Mesenchymal stem cell (in vitro differentiated cells and primary cell): ENCODE data around the gene FANCE.
"Not testable (repeated sequence)": the region's sequence is repeated elsewhere in the genome, so short reads cannot be mapped to it uniquely, and the experiment has no call there.

Experiments
- DNase-seq: peaks from one replicate; pipeline ENCODE4 v3.0.0-alpha.2; 2013
- H2AFZ ChIP-seq: one replicate; pipeline ENCODE4 v1.6.1; 2013; ENCODE audit warnings: low read depth, mild to moderate bottlenecking, control low read depth, inconsistent platforms, low read length, moderate library complexity
- H2AK5ac ChIP-seq: 2 replicates; pipeline ENCODE4 v1.6.1; 2013; ENCODE audit warnings: low read length, moderate library complexity, mild to moderate bottlenecking, inconsistent platforms; ENCODE audit not compliant: severe bottlenecking
- H2BK120ac ChIP-seq: one replicate; pipeline ENCODE4 v1.6.1; 2013; ENCODE audit warnings: low read depth, mild to moderate bottlenecking, inconsistent platforms, low read length, moderate library complexity
- H2BK12ac ChIP-seq, 2 experiments: one replicate each; pipeline ENCODE4 v1.6.1; 2013; ENCODE audit warnings: inconsistent platforms in 2 of 2, low read length in 2 of 2, mild to moderate bottlenecking in 2 of 2, moderate library complexity in 2 of 2, control low read depth in 1 of 2
- H2BK15ac ChIP-seq: one replicate; pipeline ENCODE4 v1.6.1; 2013; ENCODE audit warnings: mild to moderate bottlenecking, low read depth, inconsistent platforms; ENCODE audit not compliant: poor library complexity, severe bottlenecking
- H2BK5ac ChIP-seq: 2 replicates; pipeline ENCODE4 v1.6.1; 2013; ENCODE audit warnings: low read depth, mild to moderate bottlenecking, low read length, control low read depth, inconsistent platforms; ENCODE audit not compliant: poor library complexity, severe bottlenecking
- H3K14ac ChIP-seq, 2 experiments: one replicate each; pipeline ENCODE4 v1.6.1; 2013; ENCODE audit warnings: inconsistent platforms in 2 of 2, low read length in 2 of 2, control low read depth in 1 of 2, mild to moderate bottlenecking in 1 of 2, moderate library complexity in 1 of 2
- H3K18ac ChIP-seq, 2 experiments: one replicate each; pipeline ENCODE4 v1.6.1; 2013; ENCODE audit warnings: inconsistent platforms in 2 of 2, low read length in 2 of 2, control low read depth in 1 of 2, low read depth in 1 of 2, mild to moderate bottlenecking in 1 of 2
- H3K23ac ChIP-seq, 2 experiments: one replicate each; pipeline ENCODE4 v1.6.1; 2013; ENCODE audit warnings: inconsistent platforms in 2 of 2, low read length in 2 of 2, mild to moderate bottlenecking in 2 of 2, moderate library complexity in 2 of 2, control low read depth in 1 of 2
- H3K27ac ChIP-seq: 2 replicates; pipeline ENCODE4 v1.5.1; 2013; ENCODE audit warnings: mild to moderate bottlenecking, moderate library complexity, low read length, control low read depth, inconsistent platforms; ENCODE audit not compliant: poor library complexity, severe bottlenecking
- H3K27me3 ChIP-seq, 2 experiments: 2 replicates each; pipeline versions ENCODE4 v1.6.1 to v1.7.0; 2013; ENCODE audit warnings: low read length in 2 of 2, mild to moderate bottlenecking in 2 of 2, moderate library complexity in 2 of 2, control low read depth in 1 of 2, inconsistent platforms in 1 of 2; ENCODE audit not compliant: control insufficient read depth in 1 of 2, insufficient read depth in 1 of 2
- H3K36me3 ChIP-seq, 2 experiments: 2 replicates each; pipeline versions ENCODE4 v1.6.1 to v1.7.0; 2013; ENCODE audit warnings: low read length in 2 of 2, control low read depth in 1 of 2, inconsistent platforms in 1 of 2, low read depth in 1 of 2, mild to moderate bottlenecking in 1 of 2; ENCODE audit not compliant: insufficient read depth in 2 of 2, control insufficient read depth in 1 of 2
- H3K4ac ChIP-seq, 2 experiments: one replicate each; pipeline ENCODE4 v1.6.1; 2013; ENCODE audit warnings: inconsistent platforms in 2 of 2, low read length in 2 of 2, mild to moderate bottlenecking in 2 of 2, moderate library complexity in 2 of 2, control low read depth in 1 of 2, low read depth in 1 of 2
- H3K4me1 ChIP-seq: 2 replicates; pipeline ENCODE4 v1.6.1; 2013; ENCODE audit warnings: low read depth, low read length, control low read depth; ENCODE audit not compliant: control insufficient read depth, insufficient read depth
- H3K4me2 ChIP-seq: 2 replicates; pipeline ENCODE4 v1.6.1; 2013; ENCODE audit warnings: low read length, mild to moderate bottlenecking, inconsistent platforms; ENCODE audit not compliant: poor library complexity, severe bottlenecking
- H3K4me3 ChIP-seq, 2 experiments: 2 replicates each; pipeline versions ENCODE4 v1.5.1 to v1.7.0; 2013; ENCODE audit warnings: low read length in 2 of 2, mild to moderate bottlenecking in 2 of 2, control low read depth in 1 of 2, low read depth in 1 of 2; ENCODE audit not compliant: insufficient read depth in 1 of 2
- H3K79me1 ChIP-seq: replicated peaks from 2 replicates; pipeline ENCODE4 v1.6.1; 2013; ENCODE audit warnings: mild to moderate bottlenecking, control low read depth, low read length, inconsistent platforms; ENCODE audit not compliant: poor library complexity, severe bottlenecking
- H3K9ac ChIP-seq: 2 replicates; pipeline ENCODE4 v1.7.0; 2013; ENCODE audit warnings: mild to moderate bottlenecking, low read length, moderate library complexity
- H3K9me3 ChIP-seq: 2 replicates; pipeline ENCODE4 v1.7.0; 2013; ENCODE audit warnings: mild to moderate bottlenecking, low read length; ENCODE audit not compliant: control insufficient read depth
- H4K8ac ChIP-seq: one replicate; pipeline ENCODE4 v1.6.1; 2013; ENCODE audit warnings: inconsistent platforms, mild to moderate bottlenecking, low read length, moderate library complexity
- H4K91ac ChIP-seq: one replicate; pipeline ENCODE4 v1.6.1; 2013; ENCODE audit warnings: mild to moderate bottlenecking, low read length, inconsistent platforms
- WGBS: methylation state at CpG from one replicate; pipeline ENCODE4 v1.1.7; 2013; ENCODE audit warnings: mixed read lengths; 5-methylcytosine and 5-hydroxymethylcytosine counted together

FANCE gene

GRCh38 chr6:35438378-35439065 lies 13.6 kb upstream of the FANCE start:
- not testable (repeated sequence) for H3K23ac ChIP-seq, H2BK15ac ChIP-seq, H4K8ac ChIP-seq, H3K9ac ChIP-seq, H3K79me1 ChIP-seq, H2BK5ac ChIP-seq, H3K27me3 ChIP-seq, H2BK12ac ChIP-seq, H3K9me3 ChIP-seq, H3K4me1 ChIP-seq, H4K91ac ChIP-seq, H3K4me2 ChIP-seq, H3K27ac ChIP-seq, H3K18ac ChIP-seq, H3K14ac ChIP-seq, H2AK5ac ChIP-seq, DNase-seq, H3K4me3 ChIP-seq, H2AFZ ChIP-seq, H3K4ac ChIP-seq, H2BK120ac ChIP-seq, H3K36me3 ChIP-seq
- 100% methylated on average over 3 of the region's 7 CpGs for WGBS

GRCh38 chr6:35439308-35439707 lies 12.8 kb upstream of the FANCE start:
- Histone ChIP-seq H3K9me3 (no peaks in the 10 kb centered on the region), H3K27ac (no peak overlapping the region)

GRCh38 chr6:35441205-35441604 lies 10.9 kb upstream of the FANCE start:
- Histone ChIP-seq H3K27me3 (no peaks in the 10 kb centered on the region), H4K91ac (no peak overlapping the region), H3K23ac (no peak overlapping the region), H3K14ac (no peak overlapping the region), H3K4me3 (no peak overlapping the region), H2AK5ac (peak overlapping the region; percentile 53), H4K8ac (no peak overlapping the region), H2AFZ (no peak overlapping the region), H3K9ac (no peak overlapping the region), H3K4ac (no peak overlapping the region), H2BK12ac (no peak overlapping the region), H3K9me3 (no peaks in the 10 kb centered on the region), H2BK5ac (no peak overlapping the region), H3K79me1 (no peaks in the 10 kb centered on the region), H3K4me2 (no peak overlapping the region), H3K36me3 (no peaks in the 10 kb centered on the region), H3K27ac (no peak overlapping the region), H3K4me1 (peaks cover 4% of the 10 kb centered on the region), H2BK15ac (no peak overlapping the region), H2BK120ac (peak overlapping the region; percentile 6), H3K18ac (no peak overlapping the region)
- 79% methylated on average over 3 of the region's 3 CpGs for WGBS
- DNase-seq = no peak

More at GRCh38 chr6:35439308-35439707, 12.8 kb upstream of the FANCE start:
- no peak overlapping the region for H2BK120ac ChIP-seq
- no peak overlapping the region for H4K8ac ChIP-seq
- no peak overlapping the region for H3K14ac ChIP-seq
- H3K36me3 ChIP-seq = no peaks in the 10 kb centered on the region
- no peak overlapping the region for H2AK5ac ChIP-seq
- DNase-seq = no peak
- no peak overlapping the region for H4K91ac ChIP-seq
- 71% methylated on average over 3 of the region's 3 CpGs for WGBS
- H2BK15ac ChIP-seq = no peak overlapping the region
- H3K27me3 ChIP-seq = no peaks in the 10 kb centered on the region
- no peak overlapping the region for H2BK12ac ChIP-seq
- no peak overlapping the region for H3K4ac ChIP-seq
- H3K4me3 ChIP-seq = no peak overlapping the region
- H3K9ac ChIP-seq = no peak overlapping the region
- no peak overlapping the region for H2AFZ ChIP-seq
- H3K4me2 ChIP-seq = no peak overlapping the region
- H3K18ac ChIP-seq = no peak overlapping the region
- H3K4me1 ChIP-seq = peaks cover 5% of the 10 kb centered on the region
- peak overlapping the region in 1 of 2 experiments; percentile 68 for H3K23ac ChIP-seq
- H3K79me1 ChIP-seq = no peaks in the 10 kb centered on the region
- no peak overlapping the region for H2BK5ac ChIP-seq

DNA sequence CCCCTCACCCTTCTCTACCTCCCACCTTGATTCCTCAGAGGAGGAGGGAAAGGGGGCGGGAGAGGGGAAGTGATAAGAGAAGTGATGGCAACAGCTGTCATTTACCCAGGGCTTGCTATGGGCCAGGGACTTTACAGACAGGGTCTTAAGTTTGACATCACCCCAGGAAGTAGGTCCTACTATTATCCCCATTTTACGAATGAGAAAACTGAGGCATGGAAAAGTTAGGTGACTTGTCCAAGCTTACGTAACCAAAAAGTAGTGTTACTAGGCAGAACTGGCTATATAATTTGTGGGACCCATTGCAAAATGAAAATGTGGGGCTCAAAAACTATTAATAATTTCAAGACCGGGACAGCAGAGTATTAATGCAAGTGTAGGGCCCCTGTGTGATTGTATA lies 10.5 kb upstream of the FANCE start:
- H3K4ac ChIP-seq = no peak overlapping the region
- H2BK12ac ChIP-seq = no peak overlapping the region
- H3K36me3 ChIP-seq = no peaks in the 10 kb centered on the region
- peak overlapping the region; percentile 53 for H2AK5ac ChIP-seq
- no peak overlapping the region for H3K4me3 ChIP-seq
- H2BK5ac ChIP-seq = no peak overlapping the region
- no peaks in the 10 kb centered on the region for H3K27me3 ChIP-seq
- peaks cover 4% of the 10 kb centered on the region for H3K4me1 ChIP-seq
- H2AFZ ChIP-seq = no peak overlapping the region
- H3K18ac ChIP-seq = no peak overlapping the region
- WGBS = 93% methylated on average over 4 of the region's 4 CpGs
- no peak overlapping the region for H4K8ac ChIP-seq
- no peaks in the 10 kb centered on the region for H3K9me3 ChIP-seq
- no peak overlapping the region for H4K91ac ChIP-seq
- no peak for DNase-seq
- no peak overlapping the region for H3K9ac ChIP-seq
- H3K4me2 ChIP-seq = no peak overlapping the region
- H2BK120ac ChIP-seq = no peak overlapping the region
- no peak overlapping the region for H2BK15ac ChIP-seq
- H3K14ac ChIP-seq = no peak overlapping the region
- H3K23ac ChIP-seq = no peak overlapping the region
- no peaks in the 10 kb centered on the region for H3K79me1 ChIP-seq
- H3K27ac ChIP-seq = no peak overlapping the region
